NCI-H510A (cell line): ENCODE data around the gene PNPLA2.

Experiments
- DNase-seq: peaks from one replicate; lab custom pipeline; 2025; lab: John Stamatoyannopoulos, UW

Gene PNPLA2

GRCh38 chr11:783581-784015 is 35.1 kb upstream of the PNPLA2 start:
- DNase-seq = peak; percentile 42

- DNase-seq = no peak
Observed at GRCh38 chr11:786235-787083, 32.3 kb upstream of the PNPLA2 start.

- no peak for DNase-seq
Observed at GRCh38 chr11:787084-787675, 31.5 kb upstream of the PNPLA2 start.

- no peak for DNase-seq
Observed at GRCh38 chr11:788009-788640, 30.6 kb upstream of the PNPLA2 start.

GRCh38 chr11:788953-789940 is 29.5 kb upstream of the PNPLA2 start:
- DNase-seq = no peak

GRCh38 chr11:789943-790342 is 28.8 kb upstream of the PNPLA2 start, which contains the start of gene CEND1:
Gene CEND1, minus strand, starts transcription at chr11:790090. Its CDS starts 1,514 bp downstream, at chr11:788576.
- DNase-seq = no peak

- no peak for DNase-seq
Observed at GRCh38 chr11:790721-791564, 27.8 kb upstream of the PNPLA2 start.

- no peak for DNase-seq
Observed at GRCh38 chr11:791658-792534, 26.8 kb upstream of the PNPLA2 start.

GRCh38 chr11:792535-792821 is 26.2 kb upstream of the PNPLA2 start:
- DNase-seq = no peak

GRCh38 chr11:792873-793272 is 25.8 kb upstream of the PNPLA2 start:
- DNase-seq = peak; percentile 65

GRCh38 chr11:793556-793955 is 25.2 kb upstream of the PNPLA2 start:
- DNase-seq = no peak

GRCh38 chr11:794013-794765 is 24.5 kb upstream of the PNPLA2 start:
- no peak for DNase-seq

GRCh38 chr11:794766-795633 is 23.7 kb upstream of the PNPLA2 start:
- no peak for DNase-seq

- peak; percentile 67 for DNase-seq
Observed at GRCh38 chr11:795634-796564, 22.8 kb upstream of the PNPLA2 start.

GRCh38 chr11:796565-797295 is 22.0 kb upstream of the PNPLA2 start:
- no peak for DNase-seq

- DNase-seq = peak; percentile 61
Observed at GRCh38 chr11:797296-798092, 21.2 kb upstream of the PNPLA2 start.
